ENCODE measurements around the gene SF3B1.

DNA sequence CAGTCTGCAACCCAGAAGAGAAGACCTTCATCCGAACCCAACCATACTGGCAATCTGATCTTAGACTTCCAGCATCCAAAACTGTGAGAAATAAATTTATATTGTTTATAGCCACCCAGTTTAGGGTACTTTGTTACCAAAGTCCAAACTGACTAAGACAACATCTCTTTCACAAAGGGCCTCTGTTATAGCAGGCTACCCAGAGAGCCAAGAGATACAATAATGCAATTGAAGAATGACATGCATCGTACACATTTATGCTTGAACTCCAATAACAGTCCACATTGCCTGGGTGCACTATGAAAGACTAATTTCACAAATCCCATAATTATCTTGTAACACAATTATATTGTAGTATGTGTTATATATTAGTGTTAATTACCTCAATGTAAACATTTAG is 85.1 kb downstream of the SF3B1 start:
- TF ChIP-seq, protein P1, sequence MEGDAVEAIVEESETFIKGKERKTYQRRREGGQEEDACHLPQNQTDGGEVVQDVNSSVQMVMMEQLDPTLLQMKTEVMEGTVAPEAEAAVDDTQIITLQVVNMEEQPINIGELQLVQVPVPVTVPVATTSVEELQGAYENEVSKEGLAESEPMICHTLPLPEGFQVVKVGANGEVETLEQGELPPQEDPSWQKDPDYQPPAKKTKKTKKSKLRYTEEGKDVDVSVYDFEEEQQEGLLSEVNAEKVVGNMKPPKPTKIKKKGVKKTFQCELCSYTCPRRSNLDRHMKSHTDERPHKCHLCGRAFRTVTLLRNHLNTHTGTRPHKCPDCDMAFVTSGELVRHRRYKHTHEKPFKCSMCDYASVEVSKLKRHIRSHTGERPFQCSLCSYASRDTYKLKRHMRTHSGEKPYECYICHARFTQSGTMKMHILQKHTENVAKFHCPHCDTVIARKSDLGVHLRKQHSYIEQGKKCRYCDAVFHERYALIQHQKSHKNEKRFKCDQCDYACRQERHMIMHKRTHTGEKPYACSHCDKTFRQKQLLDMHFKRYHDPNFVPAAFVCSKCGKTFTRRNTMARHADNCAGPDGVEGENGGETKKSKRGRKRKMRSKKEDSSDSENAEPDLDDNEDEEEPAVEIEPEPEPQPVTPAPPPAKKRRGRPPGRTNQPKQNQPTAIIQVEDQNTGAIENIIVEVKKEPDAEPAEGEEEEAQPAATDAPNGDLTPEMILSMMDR (conservative IDR thresholded peaks at IDR 0.05 in 1 of 2, IDR thresholded peaks at IDR 0.05 in 1 of 2; ENCODE audit: extremely low read depth in 1 of 2, insufficient read depth in 1 of 2, low read depth in 1 of 2, low read length in 2 of 2) = no peak
- no peak for TF ChIP-seq EZH2 (IDR thresholded peaks at IDR 0.05; ENCODE audit: borderline replicate concordance, low read length)
